Measurements from ENCODE around the gene LRP1B.

LRP1B gene

DNA sequence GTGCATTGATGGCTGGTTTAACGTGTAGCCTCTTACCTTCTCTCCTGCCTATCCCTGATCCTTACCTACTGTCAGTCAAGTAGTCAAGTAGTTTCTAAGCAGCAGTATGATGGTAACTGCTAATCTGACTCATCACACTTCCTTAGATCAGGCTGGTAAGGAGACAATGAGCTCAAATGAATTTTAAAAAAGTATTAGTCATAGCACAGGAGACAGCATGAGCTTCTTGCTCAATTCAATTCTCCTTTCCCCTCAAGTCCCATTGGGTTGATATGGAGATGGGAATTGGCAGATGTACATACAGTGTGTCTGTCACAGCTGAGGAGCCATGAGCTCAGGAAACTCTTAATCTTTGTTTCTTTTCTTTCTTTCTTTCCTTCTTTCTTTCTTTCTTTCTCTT is 799.7 kb downstream of the LRP1B start:
- H4K20me1 ChIP-seq (ENCODE audit: insufficient read depth, low read length) = no peaks in the 10 kb centered on the region
- TF ChIP-seq EZH2 (IDR thresholded peaks at IDR 0.05; ENCODE audit: borderline replicate concordance, low read length) = no peak
- TF ChIP-seq, protein P1, sequence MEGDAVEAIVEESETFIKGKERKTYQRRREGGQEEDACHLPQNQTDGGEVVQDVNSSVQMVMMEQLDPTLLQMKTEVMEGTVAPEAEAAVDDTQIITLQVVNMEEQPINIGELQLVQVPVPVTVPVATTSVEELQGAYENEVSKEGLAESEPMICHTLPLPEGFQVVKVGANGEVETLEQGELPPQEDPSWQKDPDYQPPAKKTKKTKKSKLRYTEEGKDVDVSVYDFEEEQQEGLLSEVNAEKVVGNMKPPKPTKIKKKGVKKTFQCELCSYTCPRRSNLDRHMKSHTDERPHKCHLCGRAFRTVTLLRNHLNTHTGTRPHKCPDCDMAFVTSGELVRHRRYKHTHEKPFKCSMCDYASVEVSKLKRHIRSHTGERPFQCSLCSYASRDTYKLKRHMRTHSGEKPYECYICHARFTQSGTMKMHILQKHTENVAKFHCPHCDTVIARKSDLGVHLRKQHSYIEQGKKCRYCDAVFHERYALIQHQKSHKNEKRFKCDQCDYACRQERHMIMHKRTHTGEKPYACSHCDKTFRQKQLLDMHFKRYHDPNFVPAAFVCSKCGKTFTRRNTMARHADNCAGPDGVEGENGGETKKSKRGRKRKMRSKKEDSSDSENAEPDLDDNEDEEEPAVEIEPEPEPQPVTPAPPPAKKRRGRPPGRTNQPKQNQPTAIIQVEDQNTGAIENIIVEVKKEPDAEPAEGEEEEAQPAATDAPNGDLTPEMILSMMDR (IDR thresholded peaks at IDR 0.05; ENCODE audit: low read length) = no peak
- no peaks in the 10 kb centered on the region for H3F3A ChIP-seq (ENCODE audit: insufficient read depth, low read length)
- no peak overlapping the region for H3K4me3 ChIP-seq (ENCODE audit: low read depth, low read length, poor library complexity, severe bottlenecking)
- H2AFZ ChIP-seq (ENCODE audit: low read length) = no peak overlapping the region
- H3K4me2 ChIP-seq (ENCODE audit: low read length) = no peak overlapping the region
- no peaks in the 10 kb centered on the region for H3K4me1 ChIP-seq (ENCODE audit: insufficient read depth, low read length, severe bottlenecking)
- H3K27me3 ChIP-seq (ENCODE audit: insufficient read depth, low read length) = no peaks in the 10 kb centered on the region
- no peaks in the 10 kb centered on the region for H3K36me3 ChIP-seq (ENCODE audit: insufficient read depth, low read length)
- no peak overlapping the region for H3K27ac ChIP-seq (ENCODE audit: low read depth, low read length, poor library complexity, severe bottlenecking)
- no peaks in the 10 kb centered on the region for H3K79me2 ChIP-seq (ENCODE audit: insufficient read depth, low read length)
- no peaks in the 10 kb centered on the region for H3K9me2 ChIP-seq (ENCODE audit: low read depth, low read length)
- no peaks in the 10 kb centered on the region for H3K9me3 ChIP-seq (ENCODE audit: low read length)
- H3K9ac ChIP-seq (ENCODE audit: low read length) = no peak overlapping the region

DNA sequence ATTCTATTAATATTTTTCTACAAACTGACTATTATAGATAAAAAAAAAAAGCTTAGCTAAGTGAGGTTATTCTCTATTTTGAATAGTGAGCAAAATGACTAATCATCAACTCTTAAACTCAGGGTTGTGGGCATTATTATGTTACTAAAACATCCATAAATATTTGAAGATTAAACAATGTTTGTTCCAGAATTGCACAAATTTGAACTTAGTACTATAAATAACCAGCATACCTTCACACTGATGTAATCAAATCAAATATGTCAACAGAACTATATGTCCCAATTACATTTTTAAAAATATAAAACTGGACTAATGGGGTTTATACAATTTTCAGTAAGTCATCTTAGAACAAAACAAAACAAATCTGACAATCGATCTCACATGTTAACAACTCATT is 800.9 kb downstream of the LRP1B start:
- Histone ChIP-seq H4K20me1 (ENCODE audit: insufficient read depth, low read length) (no peaks in the 10 kb centered on the region), H3K9me2 (ENCODE audit: low read depth, low read length) (no peaks in the 10 kb centered on the region), H3F3A (ENCODE audit: insufficient read depth, low read length) (no peaks in the 10 kb centered on the region), H3K9me3 (ENCODE audit: low read length) (no peaks in the 10 kb centered on the region), H3K27me3 (ENCODE audit: insufficient read depth, low read length) (no peaks in the 10 kb centered on the region), H3K4me3 (ENCODE audit: low read depth, low read length, poor library complexity, severe bottlenecking) (no peak overlapping the region), H3K4me2 (ENCODE audit: low read length) (no peak overlapping the region), H3K27ac (ENCODE audit: low read depth, low read length, poor library complexity, severe bottlenecking) (no peak overlapping the region), H3K36me3 (ENCODE audit: insufficient read depth, low read length) (no peaks in the 10 kb centered on the region), H3K9ac (ENCODE audit: low read length) (no peak overlapping the region), H3K79me2 (ENCODE audit: insufficient read depth, low read length) (no peaks in the 10 kb centered on the region), H3K4me1 (ENCODE audit: insufficient read depth, low read length, severe bottlenecking) (no peaks in the 10 kb centered on the region), H2AFZ (ENCODE audit: low read length) (no peak overlapping the region)
- no peak for TF ChIP-seq EZH2 (IDR thresholded peaks at IDR 0.05; ENCODE audit: borderline replicate concordance, low read length)
- TF ChIP-seq, protein P1 (IDR thresholded peaks at IDR 0.05; ENCODE audit: low read length) = no peak

DNA sequence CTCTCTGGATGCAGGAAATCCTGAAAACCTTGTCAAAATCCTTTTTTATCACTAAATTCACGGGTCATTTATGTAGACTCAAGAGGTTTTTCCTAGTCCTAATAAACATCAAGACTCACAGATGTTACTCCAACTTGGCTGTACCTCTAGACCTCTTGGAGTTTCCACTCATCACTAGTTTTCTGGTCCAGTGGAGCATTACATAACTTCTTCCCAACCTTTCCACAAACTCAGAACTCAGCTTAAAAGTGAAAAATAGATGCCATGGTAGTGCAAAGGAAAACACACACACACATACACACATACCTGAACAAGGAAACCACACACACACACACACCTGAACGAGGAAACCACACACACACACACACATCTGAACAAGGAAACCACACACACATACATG is 807.2 kb downstream of the LRP1B start:
- Histone ChIP-seq H3K9ac (ENCODE audit: low read length) (no peak overlapping the region), H3K4me3 (ENCODE audit: low read depth, low read length, poor library complexity, severe bottlenecking) (no peak overlapping the region), H3K9me3 (ENCODE audit: low read length) (no peaks in the 10 kb centered on the region), H3K9me2 (ENCODE audit: low read depth, low read length) (no peaks in the 10 kb centered on the region), H4K20me1 (ENCODE audit: insufficient read depth, low read length) (no peaks in the 10 kb centered on the region), H3K27ac (ENCODE audit: low read depth, low read length, poor library complexity, severe bottlenecking) (no peak overlapping the region), H3K36me3 (ENCODE audit: insufficient read depth, low read length) (no peaks in the 10 kb centered on the region), H3K4me2 (ENCODE audit: low read length) (no peak overlapping the region), H3K27me3 (ENCODE audit: insufficient read depth, low read length) (no peaks in the 10 kb centered on the region), H3K79me2 (ENCODE audit: insufficient read depth, low read length) (no peaks in the 10 kb centered on the region), H3K4me1 (ENCODE audit: insufficient read depth, low read length, severe bottlenecking) (no peaks in the 10 kb centered on the region), H2AFZ (ENCODE audit: low read length) (no peak overlapping the region), H3F3A (ENCODE audit: insufficient read depth, low read length) (no peaks in the 10 kb centered on the region)
- TF ChIP-seq, protein P1 (IDR thresholded peaks at IDR 0.05; ENCODE audit: low read length) = no peak
- no peak for TF ChIP-seq EZH2 (IDR thresholded peaks at IDR 0.05; ENCODE audit: borderline replicate concordance, low read length)
